ENCODE data around the gene ADORA2B. TPM values are rescaled to one million over a fixed set of nuclear protein-coding genes. Genes with fewer than 3 reads are reported as not detected.

Gene ADORA2B
- total RNA-seq, 1 donor from 2014 or later: 8.9 TPM

- no peak for TF ChIP-seq CTCF (IDR thresholded peaks at IDR 0.05)
- H3K9me3 Mint-ChIP-seq (ENCODE audit: unreplicated experiment): peaks cover 15% of the 10 kb centered on the region
- H3K27ac Mint-ChIP-seq (ENCODE audit: unreplicated experiment): no peak overlapping the region
- H3K4me1 Mint-ChIP-seq (ENCODE audit: unreplicated experiment): peaks cover 34% of the 10 kb centered on the region
- H3K4me3 Mint-ChIP-seq (ENCODE audit: unreplicated experiment): no peak overlapping the region
- H3K36me3 Mint-ChIP-seq (ENCODE audit: unreplicated experiment): no peaks in the 10 kb centered on the region
- DNase-seq (ENCODE audit: extremely low spot score, unreplicated experiment): no peak
- no peaks in the 10 kb centered on the region for H3K27me3 Mint-ChIP-seq (ENCODE audit: unreplicated experiment)
Measured at GRCh38 chr17:15917438-15918027, 27.4 kb upstream of the ADORA2B start.

GRCh38 chr17:15918261-15918660 is 26.7 kb upstream of the ADORA2B start:
- Mint-ChIP-seq H3K27me3 (ENCODE audit: unreplicated experiment) (no peaks in the 10 kb centered on the region), H3K4me3 (ENCODE audit: unreplicated experiment) (no peak overlapping the region), H3K27ac (ENCODE audit: unreplicated experiment) (peak overlapping the region; percentile 7), H3K4me1 (ENCODE audit: unreplicated experiment) (peaks cover 34% of the 10 kb centered on the region), H3K9me3 (ENCODE audit: unreplicated experiment) (peaks cover 15% of the 10 kb centered on the region), H3K36me3 (ENCODE audit: unreplicated experiment) (no peaks in the 10 kb centered on the region)
- TF ChIP-seq CTCF (IDR thresholded peaks at IDR 0.05): no peak
- DNase-seq (ENCODE audit: extremely low spot score, unreplicated experiment): no peak

GRCh38 chr17:15918661-15919259 is 26.2 kb upstream of the ADORA2B start:
- Mint-ChIP-seq H3K27me3 (ENCODE audit: unreplicated experiment) (no peaks in the 10 kb centered on the region), H3K36me3 (ENCODE audit: unreplicated experiment) (no peaks in the 10 kb centered on the region), H3K9me3 (ENCODE audit: unreplicated experiment) (peaks cover 15% of the 10 kb centered on the region), H3K4me3 (ENCODE audit: unreplicated experiment) (no peak overlapping the region), H3K4me1 (ENCODE audit: unreplicated experiment) (peaks cover 30% of the 10 kb centered on the region), H3K27ac (ENCODE audit: unreplicated experiment) (peak overlapping the region; percentile 7)
- TF ChIP-seq CTCF (IDR thresholded peaks at IDR 0.05): no peak
- DNase-seq (ENCODE audit: extremely low spot score, unreplicated experiment): no peak

GRCh38 chr17:15919466-15919865 is 25.5 kb upstream of the ADORA2B start:
- H3K27ac Mint-ChIP-seq (ENCODE audit: unreplicated experiment): no peak overlapping the region
- no peak for TF ChIP-seq CTCF (IDR thresholded peaks at IDR 0.05)
- H3K4me3 Mint-ChIP-seq (ENCODE audit: unreplicated experiment): no peak overlapping the region
- H3K27me3 Mint-ChIP-seq (ENCODE audit: unreplicated experiment): no peaks in the 10 kb centered on the region
- no peak for DNase-seq (ENCODE audit: extremely low spot score, unreplicated experiment)
- peaks cover 15% of the 10 kb centered on the region for H3K9me3 Mint-ChIP-seq (ENCODE audit: unreplicated experiment)
- H3K36me3 Mint-ChIP-seq (ENCODE audit: unreplicated experiment): no peaks in the 10 kb centered on the region
- H3K4me1 Mint-ChIP-seq (ENCODE audit: unreplicated experiment): peaks cover 27% of the 10 kb centered on the region

- no peaks in the 10 kb centered on the region for H3K36me3 Mint-ChIP-seq (ENCODE audit: unreplicated experiment)
- no peak for DNase-seq (ENCODE audit: extremely low spot score, unreplicated experiment)
- no peak for TF ChIP-seq CTCF (IDR thresholded peaks at IDR 0.05)
- peaks cover 8% of the 10 kb centered on the region for H3K9me3 Mint-ChIP-seq (ENCODE audit: unreplicated experiment)
- no peak overlapping the region for H3K4me3 Mint-ChIP-seq (ENCODE audit: unreplicated experiment)
- no peaks in the 10 kb centered on the region for H3K27me3 Mint-ChIP-seq (ENCODE audit: unreplicated experiment)
- peaks cover 27% of the 10 kb centered on the region for H3K4me1 Mint-ChIP-seq (ENCODE audit: unreplicated experiment)
- peak overlapping the region; percentile 83 for H3K27ac Mint-ChIP-seq (ENCODE audit: unreplicated experiment)
Measured at GRCh38 chr17:15920758-15921239, 24.1 kb upstream of the ADORA2B start.

All from osteocyte (in vitro differentiated cells).